ENCODE results near the gene VIL1. TPM values are rescaled to one million over a fixed set of nuclear protein-coding genes. Genes with fewer than 3 reads are reported as not detected.

The VIL1 gene
- total and polyA plus RNA-seq, 9 of the 15 experiments (the other 6 are each of a cell fraction or from before 2014, with no cell fraction given) = 0.51 to 2.7 (median 1.2) TPM

DNA sequence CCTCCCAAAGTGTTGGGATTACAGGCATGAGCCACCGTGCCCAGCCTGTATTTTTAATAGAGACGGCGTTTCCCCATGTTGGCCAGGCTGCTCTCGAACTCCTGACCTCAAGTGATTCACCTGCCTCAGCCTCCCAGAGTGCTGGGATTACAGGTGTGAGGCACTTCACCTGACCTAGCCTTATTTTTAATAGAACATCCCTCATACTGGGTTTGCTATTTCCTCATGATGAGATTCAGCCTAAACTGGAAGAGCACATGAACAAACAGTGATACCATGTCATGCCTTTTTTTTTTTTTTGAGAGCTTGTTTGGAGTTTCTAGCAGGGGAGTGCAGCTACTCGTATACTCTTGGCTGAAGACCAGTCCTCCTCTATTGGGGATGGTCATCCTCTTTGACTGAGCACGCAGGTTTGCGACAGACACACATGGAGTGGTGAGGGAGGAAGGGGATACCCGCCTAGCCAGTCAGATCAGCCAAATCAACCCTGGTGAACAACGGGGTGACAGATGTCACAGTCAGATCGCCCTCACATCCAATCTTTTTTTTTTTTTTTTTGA is 81.7 kb downstream of the VIL1 start:
- H2AFZ ChIP-seq (ENCODE audit: low read depth, low read length) = no peak overlapping the region
- no peak for FAIRE-seq
- in situ Hi-C loops (cut with MboI) (no loop called here), intact Hi-C loops (cut with micrococcal nuclease) (no loop called here)
- peaks cover 28% of the 10 kb centered on the region; the same call in 2 of the 3 replicates for H3K36me3 ChIP-seq (ENCODE audit: control insufficient read depth, insufficient read depth, low read length)
- ChIA-PET CTCF (ENCODE audit: low intra/inter-chr PET ratio) (interaction anchor here (0.7 kb wide), 1 partner anchor 309 kb away, joined by 3 read pairs; no protein-coding TSS in a partner anchor), POLR2A (no interaction called here)
- H3K9me3 ChIP-seq (replicated peaks; ENCODE audit: control insufficient read depth, insufficient read depth, low read depth, low read length) = no peaks in the 10 kb centered on the region
- no peak overlapping the region for H3K9ac ChIP-seq (ENCODE audit: insufficient read depth in 1 of 2, low read depth in 2 of 2, low read length in 2 of 2)
- 100% methylated on average over 4 of the region's 10 CpGs for WGBS (ENCODE audit: insufficient coverage, low coverage, missing lambda C conversion rate)
- no peaks in the 10 kb centered on the region for H4K20me1 ChIP-seq (replicated peaks; ENCODE audit: control insufficient read depth, insufficient read depth, low read length)
- TF ChIP-seq HLTF (IDR thresholded peaks at IDR 0.05) (no peak), CSDE1 (IDR thresholded peaks at IDR 0.05) (no peak)
- no peaks in the 10 kb centered on the region for H3K4me1 ChIP-seq (replicated peaks in 1 of 2; ENCODE audit: control insufficient read depth in 2 of 2, insufficient read depth in 2 of 2, low read length in 2 of 2)
- no peaks in the 10 kb centered on the region for H3K27me3 ChIP-seq (ENCODE audit: control insufficient read depth in 2 of 2, insufficient read depth in 2 of 2, low read length in 2 of 2)
- no peaks in the 10 kb centered on the region for H3K9me1 ChIP-seq (ENCODE audit: control insufficient read depth, insufficient read depth, low read length)
- no peak for DNase-seq (ENCODE audit: extremely low read depth in 1 of 4, low spot score in 3 of 4)
- H3K4me3 ChIP-seq = no peak overlapping the region
- H3K79me2 ChIP-seq (ENCODE audit: control insufficient read depth, insufficient read depth, low read length) = no peaks in the 10 kb centered on the region
- BruUV-seq (replicated peaks) = no TSS peak
- no peak overlapping the region for H3K27ac ChIP-seq (ENCODE audit: extremely low read depth, low read depth, low read length)
- no peak overlapping the region for H3K4me2 ChIP-seq (ENCODE audit: insufficient read depth, low read length)
- ATAC-seq = no peak

DNA sequence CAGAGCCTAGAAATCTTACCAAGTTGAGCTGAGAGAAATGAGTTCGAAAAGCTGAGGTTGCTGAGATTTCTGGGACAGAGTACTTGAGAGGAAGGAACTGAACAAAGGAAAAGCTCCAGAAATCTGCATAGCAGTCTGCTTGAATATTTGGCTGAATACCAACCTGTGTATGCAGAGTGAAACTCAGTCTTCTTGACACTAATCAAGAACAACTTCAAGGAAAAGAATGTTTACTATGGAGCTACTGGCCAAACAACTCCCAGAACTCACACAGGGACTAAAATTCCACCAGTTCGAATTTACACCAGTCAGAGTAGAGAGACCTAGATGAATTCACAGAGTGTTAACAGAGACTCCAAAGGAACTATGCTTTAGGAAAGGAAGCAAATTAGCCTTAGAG is 82.7 kb downstream of the VIL1 start:
- H2AFZ ChIP-seq (ENCODE audit: low read depth, low read length) = no peak overlapping the region
- no peak overlapping the region for H3K4me3 ChIP-seq
- no peak for ATAC-seq
- no peak for FAIRE-seq
- BruUV-seq (replicated peaks) = no TSS peak
- ChIA-PET CTCF (ENCODE audit: low intra/inter-chr PET ratio) (no interaction called here), POLR2A (no interaction called here)
- WGBS (ENCODE audit: insufficient coverage, low coverage, missing lambda C conversion rate) = 73% methylated on average over 2 of the region's 2 CpGs
- no peaks in the 10 kb centered on the region for H3K4me1 ChIP-seq (replicated peaks in 1 of 2; ENCODE audit: control insufficient read depth in 2 of 2, insufficient read depth in 2 of 2, low read length in 2 of 2)
- H3K36me3 ChIP-seq (ENCODE audit: control insufficient read depth, insufficient read depth, low read length) = peaks cover 28% of the 10 kb centered on the region; the same call in 2 of the 3 replicates
- H3K27ac ChIP-seq (ENCODE audit: extremely low read depth, low read depth, low read length) = no peak overlapping the region
- H3K79me2 ChIP-seq (ENCODE audit: control insufficient read depth, insufficient read depth, low read length) = no peaks in the 10 kb centered on the region
- no peaks in the 10 kb centered on the region for H4K20me1 ChIP-seq (replicated peaks; ENCODE audit: control insufficient read depth, insufficient read depth, low read length)
- no peaks in the 10 kb centered on the region for H3K9me3 ChIP-seq (replicated peaks; ENCODE audit: control insufficient read depth, insufficient read depth, low read depth, low read length)
- no peak overlapping the region for H3K9ac ChIP-seq (ENCODE audit: insufficient read depth in 1 of 2, low read depth in 2 of 2, low read length in 2 of 2)
- in situ Hi-C loops (cut with MboI) (no loop called here), intact Hi-C loops (cut with micrococcal nuclease) (no loop called here)
- no peak for DNase-seq (ENCODE audit: extremely low read depth in 1 of 4, low spot score in 3 of 4)
- H3K27me3 ChIP-seq (ENCODE audit: control insufficient read depth in 2 of 2, insufficient read depth in 2 of 2, low read length in 2 of 2) = no peaks in the 10 kb centered on the region
- no peak overlapping the region for H3K4me2 ChIP-seq (ENCODE audit: insufficient read depth, low read length)
- no peaks in the 10 kb centered on the region for H3K9me1 ChIP-seq (ENCODE audit: control insufficient read depth, insufficient read depth, low read length)
- TF ChIP-seq NCOA6 (IDR thresholded peaks at IDR 0.05) (no peak), RUNX1 (IDR thresholded peaks at IDR 0.05; ENCODE audit: low read depth) (no peak), OTX1 (CRISPR knock-in tag; IDR thresholded peaks at IDR 0.05) (no peak), HDAC2 (IDR thresholded peaks at IDR 0.05) (no peak), ZNF431 (CRISPR knock-in tag; IDR thresholded peaks at IDR 0.05) (no peak), ZBTB8A (IDR thresholded peaks at IDR 0.05; ENCODE audit: partially characterized antibody) (no peak)
- TF ChIP-seq, protein P1, sequence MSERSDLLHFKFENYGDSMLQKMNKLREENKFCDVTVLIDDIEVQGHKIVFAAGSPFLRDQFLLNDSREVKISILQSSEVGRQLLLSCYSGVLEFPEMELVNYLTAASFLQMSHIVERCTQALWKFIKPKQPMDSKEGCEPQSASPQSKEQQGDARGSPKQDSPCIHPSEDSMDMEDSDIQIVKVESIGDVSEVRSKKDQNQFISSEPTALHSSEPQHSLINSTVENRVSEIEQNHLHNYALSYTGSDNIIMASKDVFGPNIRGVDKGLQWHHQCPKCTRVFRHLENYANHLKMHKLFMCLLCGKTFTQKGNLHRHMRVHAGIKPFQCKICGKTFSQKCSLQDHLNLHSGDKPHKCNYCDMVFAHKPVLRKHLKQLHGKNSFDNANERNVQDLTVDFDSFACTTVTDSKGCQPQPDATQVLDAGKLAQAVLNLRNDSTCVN (CRISPR knock-in tag; IDR thresholded peaks at IDR 0.05) = no peak
- TF ChIP-seq, protein P2, sequence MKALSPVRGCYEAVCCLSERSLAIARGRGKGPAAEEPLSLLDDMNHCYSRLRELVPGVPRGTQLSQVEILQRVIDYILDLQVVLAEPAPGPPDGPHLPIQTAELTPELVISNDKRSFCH (CRISPR knock-in tag; IDR thresholded peaks at IDR 0.05) = no peak
- TF ChIP-seq, protein P2 (tag; IDR thresholded peaks at IDR 0.05) = no peak
- TF ChIP-seq, protein P3, sequence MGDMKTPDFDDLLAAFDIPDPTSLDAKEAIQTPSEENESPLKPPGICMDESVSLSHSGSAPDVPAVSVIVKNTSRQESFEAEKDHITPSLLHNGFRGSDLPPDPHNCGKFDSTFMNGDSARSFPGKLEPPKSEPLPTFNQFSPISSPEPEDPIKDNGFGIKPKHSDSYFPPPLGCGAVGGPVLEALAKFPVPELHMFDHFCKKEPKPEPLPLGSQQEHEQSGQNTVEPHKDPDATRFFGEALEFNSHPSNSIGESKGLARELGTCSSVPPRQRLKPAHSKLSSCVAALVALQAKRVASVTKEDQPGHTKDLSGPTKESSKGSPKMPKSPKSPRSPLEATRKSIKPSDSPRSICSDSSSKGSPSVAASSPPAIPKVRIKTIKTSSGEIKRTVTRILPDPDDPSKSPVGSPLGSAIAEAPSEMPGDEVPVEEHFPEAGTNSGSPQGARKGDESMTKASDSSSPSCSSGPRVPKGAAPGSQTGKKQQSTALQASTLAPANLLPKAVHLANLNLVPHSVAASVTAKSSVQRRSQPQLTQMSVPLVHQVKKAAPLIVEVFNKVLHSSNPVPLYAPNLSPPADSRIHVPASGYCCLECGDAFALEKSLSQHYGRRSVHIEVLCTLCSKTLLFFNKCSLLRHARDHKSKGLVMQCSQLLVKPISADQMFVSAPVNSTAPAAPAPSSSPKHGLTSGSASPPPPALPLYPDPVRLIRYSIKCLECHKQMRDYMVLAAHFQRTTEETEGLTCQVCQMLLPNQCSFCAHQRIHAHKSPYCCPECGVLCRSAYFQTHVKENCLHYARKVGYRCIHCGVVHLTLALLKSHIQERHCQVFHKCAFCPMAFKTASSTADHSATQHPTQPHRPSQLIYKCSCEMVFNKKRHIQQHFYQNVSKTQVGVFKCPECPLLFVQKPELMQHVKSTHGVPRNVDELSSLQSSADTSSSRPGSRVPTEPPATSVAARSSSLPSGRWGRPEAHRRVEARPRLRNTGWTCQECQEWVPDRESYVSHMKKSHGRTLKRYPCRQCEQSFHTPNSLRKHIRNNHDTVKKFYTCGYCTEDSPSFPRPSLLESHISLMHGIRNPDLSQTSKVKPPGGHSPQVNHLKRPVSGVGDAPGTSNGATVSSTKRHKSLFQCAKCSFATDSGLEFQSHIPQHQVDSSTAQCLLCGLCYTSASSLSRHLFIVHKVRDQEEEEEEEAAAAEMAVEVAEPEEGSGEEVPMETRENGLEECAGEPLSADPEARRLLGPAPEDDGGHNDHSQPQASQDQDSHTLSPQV (IDR thresholded peaks at IDR 0.05) = no peak

Data from K562 (cell line).